ENCODE results near the gene SLC4A5. TPM values are rescaled to one million over a fixed set of nuclear protein-coding genes. Genes with fewer than 3 reads are reported as not detected.

Gene SLC4A5
- total and polyA plus RNA-seq, 2 of the 8 experiments (the other 6 are each of a cell fraction or from before 2014, with no cell fraction given): 0.42 to 0.52 TPM

- no peaks in the 10 kb centered on the region for H4K20me1 ChIP-seq (replicated peaks in 1 of 2; ENCODE audit: control insufficient read depth in 1 of 2, insufficient read depth in 2 of 2, low read length in 2 of 2)
- H3K23ac ChIP-seq (ENCODE audit: insufficient read length): no peak overlapping the region
- no peak overlapping the region for H4K5ac ChIP-seq (ENCODE audit: insufficient read length, low read depth, low read length)
- H3K36me3 ChIP-seq (ENCODE audit: control insufficient read depth in 2 of 4, insufficient read depth in 4 of 4, low read length in 3 of 4): no peaks in the 10 kb centered on the region
- H2AFZ ChIP-seq (ENCODE audit: low read length): no peak overlapping the region
- H3K56ac ChIP-seq (replicated peaks; ENCODE audit: insufficient read length, low read depth, low read length): no peak overlapping the region
- no peak overlapping the region for H2AK5ac ChIP-seq (ENCODE audit: low read depth, low read length)
- TF ChIP-seq GTF2F1 (IDR thresholded peaks at IDR 0.05; ENCODE audit: borderline replicate concordance, low read depth, low read length) (no peak), TEAD4 (IDR thresholded peaks at IDR 0.05; ENCODE audit: low read depth, low read length) (no peak), JUND (IDR thresholded peaks at IDR 0.05; ENCODE audit: low read length) (no peak), ATF3 (IDR thresholded peaks at IDR 0.05; ENCODE audit: insufficient read depth, low read depth, low read length) (no peak), GABPA (IDR thresholded peaks at IDR 0.05; ENCODE audit: borderline replicate concordance, insufficient read depth, low read length) (no peak), JUN (IDR thresholded peaks at IDR 0.05; ENCODE audit: low read depth, low read length) (no peak), CHD1 (IDR thresholded peaks at IDR 0.05; ENCODE audit: low read depth, low read length) (no peak), CBX8 (IDR thresholded peaks at IDR 0.05; ENCODE audit: borderline replicate concordance, low read depth, low read length) (no peak), KDM1A (IDR thresholded peaks at IDR 0.05; ENCODE audit: borderline replicate concordance, low read length) (no peak), PHF8 (conservative IDR thresholded peaks at IDR 0.05; ENCODE audit: low read depth, low read length) (no peak), BACH1 (IDR thresholded peaks at IDR 0.05; ENCODE audit: low read length) (no peak), SIN3A (conservative IDR thresholded peaks at IDR 0.05 in 1 of 2, IDR thresholded peaks at IDR 0.05 in 1 of 2; ENCODE audit: low read depth in 1 of 2, low read length in 2 of 2) (no peak)
- POLR2A ChIA-PET (ENCODE audit: partially characterized antibody): no interaction called here
- no peak overlapping the region for H2BK15ac ChIP-seq (ENCODE audit: low read length)
- H4K91ac ChIP-seq (replicated peaks; ENCODE audit: insufficient read length, low read length): no peak overlapping the region
- H3K9ac ChIP-seq (replicated peaks in 1 of 4; ENCODE audit: extremely low read depth in 1 of 4, low read depth in 3 of 4, low read length in 3 of 4): no peak overlapping the region
- no peak overlapping the region for H2BK120ac ChIP-seq (replicated peaks; ENCODE audit: low read depth, low read length)
- no peak overlapping the region for H3K4ac ChIP-seq (replicated peaks; ENCODE audit: insufficient read length, low read depth, low read length)
- H3K18ac ChIP-seq (ENCODE audit: extremely low read depth, low read length): no peak overlapping the region
- no peaks in the 10 kb centered on the region for H3K4me1 ChIP-seq (replicated peaks in 1 of 4; ENCODE audit: control insufficient read depth in 3 of 4, insufficient read depth in 4 of 4, low read length in 3 of 4)
- no peaks in the 10 kb centered on the region for H3K27me3 ChIP-seq (replicated peaks in 1 of 4; ENCODE audit: control insufficient read depth in 3 of 4, extremely low read depth in 1 of 4, insufficient read depth in 3 of 4, low read length in 3 of 4)
- H3K4me2 ChIP-seq (ENCODE audit: insufficient read depth in 1 of 2, low read depth in 2 of 2, low read length in 2 of 2): no peak overlapping the region
- H3K9me3 ChIP-seq (ENCODE audit: insufficient read depth in 2 of 2, low read depth in 1 of 2, low read length in 1 of 2): peaks cover 0 to 13% of the 10 kb centered on the region in 2 experiments; a peak in 1 of 4 replicates
- CTCF ChIA-PET (ENCODE audit: partially characterized antibody): interaction anchor here (1.6 kb wide), 1 partner anchor 10 kb away, joined by 3 read pairs; no protein-coding TSS in a partner anchor
- 95% methylated on average over 1 of the region's 1 CpG; no CpG with 5 or more reads in 1 of the 2 experiments for WGBS, 2 experiments (ENCODE audit: extremely low coverage in 1 of 2, insufficient coverage in 1 of 2, insufficient read length in 1 of 2, insufficient replicate concordance in 2 of 2, low coverage in 1 of 2, low lambda C conversion rate in 2 of 2, missing lambda C conversion rate in 1 of 2)
- FAIRE-seq (no peak), DNase-seq (ENCODE audit: low read depth in 1 of 2, low spot score in 2 of 2) (no peak)
- no peak overlapping the region for H3K27ac ChIP-seq (ENCODE audit: low read depth, low read length)
- H3K4me3 ChIP-seq (ENCODE audit: extremely low read depth in 1 of 4, insufficient read depth in 2 of 4, low read depth in 3 of 4, low read length in 4 of 4): no peak overlapping the region
- no peak overlapping the region for H3K14ac ChIP-seq (ENCODE audit: insufficient read length)
- no peak overlapping the region for H2BK12ac ChIP-seq (ENCODE audit: low read depth, low read length)
- no peak overlapping the region for H4K8ac ChIP-seq (ENCODE audit: extremely low read depth, insufficient read depth, low read length)
- no peaks in the 10 kb centered on the region for H3K79me1 ChIP-seq (ENCODE audit: low read depth, low read length)
- H2BK20ac ChIP-seq (ENCODE audit: low read length): no peak overlapping the region
- no peaks in the 10 kb centered on the region for H3K79me2 ChIP-seq (ENCODE audit: control insufficient read depth in 1 of 2, insufficient read depth in 2 of 2, low read length in 2 of 2)
- no peaks in the 10 kb centered on the region; the same call in none of the 2 replicates for H3K23me2 ChIP-seq (ENCODE audit: low read depth, low read length)
- no peak overlapping the region for H2BK5ac ChIP-seq (ENCODE audit: low read depth, low read length)
These were observed 45.3 kb downstream of the SLC4A5 start for GRCh38 chr2:74297950-74298349.

All from H1 (cell line).